HEK293 (cell line): ENCODE results near the gene DUSP22.

Experiments
- CTCF ChIA-PET: fragments of 350-600 bp; formaldehyde crosslinking; extraction: SDS; loops from one replicate; lab custom pipeline; 2021; ENCODE audit warnings: antibody characterized with exemption; lab: Yijun Ruan, JAX
- POLR2A ChIA-PET: fragments of 300-600 bp; formaldehyde crosslinking; extraction: SDS; loops from one replicate; lab custom pipeline; 2020; ENCODE audit warnings: antibody characterized with exemption, inconsistent platforms; lab: Yijun Ruan, JAX
- H3K27ac ChIP-seq: fragments of 200-500 bp; sonication (Bioruptor generic); 2 replicates; pipeline ENCODE4 v1.5.1; 2014; ENCODE audit warnings: low read depth, low read length, control low read depth, inconsistent platforms; ENCODE audit errors: extremely low read depth
- H3K36me3 ChIP-seq, 2 experiments: fragments of 200-500 bp in 1 of 2; sonication (Bioruptor generic) in 1 of 2; 1 replicate in 1 of 2; 2 replicates in 1 of 2; pipeline ENCODE4 v1.5.1; 2014 to 2017; ENCODE audit warnings: inconsistent platforms in 2 of 2, low read length in 2 of 2; ENCODE audit not compliant: control insufficient read depth in 2 of 2, insufficient read depth in 1 of 2
- H3K4me1 ChIP-seq: fragments of 200-500 bp; sonication (Bioruptor generic); 2 replicates; pipeline ENCODE4 v1.5.1; 2014; ENCODE audit warnings: mild to moderate bottlenecking, low read length, inconsistent platforms; ENCODE audit not compliant: control insufficient read depth, insufficient read depth
- H3K4me3 ChIP-seq: 2 replicates; pipeline ENCODE4 v1.5.1; 2011; ENCODE audit warnings: low read depth, mild to moderate bottlenecking, control low read depth, low read length, moderate library complexity
- H3K9me3 ChIP-seq: fragments of 200-500 bp; sonication (Bioruptor generic); 2 replicates; pipeline ENCODE4 v1.5.1; 2014; ENCODE audit warnings: low read depth, low read length, inconsistent platforms; ENCODE audit not compliant: control insufficient read depth, insufficient read depth
- EGR2 ChIP-seq: fragments of 450-650 bp; formaldehyde crosslinking; IDR thresholded peaks from 2 replicates; pipeline ENCODE4 v1.5.1; 2016; ENCODE audit warnings: low read depth, missing biosample characterization, missing genetic modification characterization
- MYNN ChIP-seq: fragments of 450-650 bp; formaldehyde crosslinking; IDR thresholded peaks from 2 replicates; pipeline ENCODE4 v1.5.1; 2016; ENCODE audit warnings: missing biosample characterization, missing genetic modification characterization, borderline replicate concordance
- OVOL3 ChIP-seq: fragments of 450-650 bp; formaldehyde crosslinking; IDR thresholded peaks from 2 replicates; pipeline ENCODE4 v1.5.1; 2016; ENCODE audit warnings: missing biosample characterization, missing genetic modification characterization
- PRDM1 ChIP-seq: fragments of 450-650 bp; formaldehyde crosslinking; IDR thresholded peaks from 2 replicates; pipeline ENCODE4; 2016; ENCODE audit warnings: missing biosample characterization, missing genetic modification characterization
- WT1 ChIP-seq: fragments of 450-650 bp; formaldehyde crosslinking; IDR thresholded peaks from 2 replicates; pipeline ENCODE4 v1.5.1; 2016; ENCODE audit warnings: missing biosample characterization, missing genetic modification characterization
- YY1 ChIP-seq: fragments of 450-650 bp; formaldehyde crosslinking; IDR thresholded peaks from 2 replicates; pipeline ENCODE4 v1.5.1; 2018; ENCODE audit warnings: missing biosample characterization, missing genetic modification characterization
- YY2 ChIP-seq: fragments of 450-650 bp; formaldehyde crosslinking; IDR thresholded peaks from 2 replicates; pipeline ENCODE4 v1.5.1; 2016; ENCODE audit warnings: missing biosample characterization, missing genetic modification characterization
- ZFHX2 ChIP-seq: fragments of 450-650 bp; formaldehyde crosslinking; conservative IDR thresholded peaks from 2 replicates; pipeline ENCODE4 v1.5.1; 2016; ENCODE audit warnings: missing biosample characterization, missing genetic modification characterization
- ZIC2 ChIP-seq: fragments of 450-650 bp; formaldehyde crosslinking; IDR thresholded peaks from 2 replicates; pipeline ENCODE4 v1.5.1; 2016; ENCODE audit warnings: missing biosample characterization, missing genetic modification characterization
- ZNF138 ChIP-seq: fragments of 450-650 bp; formaldehyde crosslinking; IDR thresholded peaks from 2 replicates; pipeline ENCODE4 v1.5.1; 2016; ENCODE audit warnings: missing biosample characterization, missing genetic modification characterization, borderline replicate concordance
- ZNF140 ChIP-seq: fragments of 450-650 bp; formaldehyde crosslinking; IDR thresholded peaks from 2 replicates; pipeline ENCODE4 v1.5.1; 2016; ENCODE audit warnings: missing biosample characterization, missing genetic modification characterization
- ZNF174 ChIP-seq: fragments of 450-650 bp; formaldehyde crosslinking; IDR thresholded peaks from 2 replicates; pipeline ENCODE4 v1.5.0; 2017; ENCODE audit warnings: missing biosample characterization, mild to moderate bottlenecking, missing genetic modification characterization
- ZNF362 ChIP-seq: fragments of 450-650 bp; formaldehyde crosslinking; IDR thresholded peaks from 2 replicates; pipeline ENCODE4 v1.5.1; 2016; ENCODE audit warnings: missing biosample characterization, missing genetic modification characterization
- ZNF626 ChIP-seq: fragments of 450-650 bp; sonication (Bioruptor Pico); formaldehyde crosslinking; IDR thresholded peaks from 2 replicates; pipeline ENCODE4 v1.5.1; 2018; ENCODE audit warnings: missing biosample characterization, missing genetic modification characterization, inconsistent platforms
- ZNF692 ChIP-seq: fragments of 450-650 bp; formaldehyde crosslinking; IDR thresholded peaks from 2 replicates; pipeline ENCODE4 v1.5.1; 2016; ENCODE audit warnings: missing biosample characterization, missing genetic modification characterization
- TF ChIP-seq, protein P1 (sequence below): fragments of 450-650 bp; formaldehyde crosslinking; IDR thresholded peaks from 2 replicates; pipeline ENCODE4; 2016; ENCODE audit warnings: missing biosample characterization, missing genetic modification characterization
- TF ChIP-seq, protein P2 (sequence below): fragments of 450-650 bp; formaldehyde crosslinking; IDR thresholded peaks from 2 replicates; pipeline ENCODE4 v1.5.1; 2017; ENCODE audit warnings: missing biosample characterization, missing genetic modification characterization
- TF ChIP-seq, protein P3 (sequence below): fragments of 450-650 bp; formaldehyde crosslinking; IDR thresholded peaks from 2 replicates; pipeline ENCODE4 v1.5.1; 2016; ENCODE audit warnings: missing biosample characterization, missing genetic modification characterization

The DUSP22 gene

DNA sequence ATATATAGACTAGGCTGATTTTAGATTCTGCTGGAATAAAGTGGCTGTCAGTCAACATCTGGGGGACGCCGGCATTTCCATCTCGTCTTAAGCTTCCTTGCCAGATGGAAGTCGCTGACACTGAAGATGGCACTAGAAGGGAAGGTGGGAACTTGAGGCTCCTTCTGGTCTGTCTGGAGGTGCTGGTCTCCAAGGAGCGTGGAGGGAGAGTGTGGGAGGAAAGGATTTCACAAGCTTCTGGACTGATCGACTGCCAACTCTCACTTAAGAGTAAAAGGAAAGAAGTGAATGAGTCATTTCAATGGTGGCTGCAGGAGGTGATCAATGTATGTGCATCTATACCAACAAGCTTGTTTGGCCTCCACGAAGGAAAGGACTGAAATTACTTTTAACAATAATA, 40.4 kb downstream of the DUSP22 start:
- no peaks in the 10 kb centered on the region for H3K9me3 ChIP-seq
- CTCF ChIA-PET: interaction anchor here (0.7 to 2.8 kb wide), 3 partner anchors 10 to 1056 kb away, joined by 3 to 12 read pairs (median 3); no protein-coding TSS in a partner anchor
- H3K4me1 ChIP-seq: peaks cover 34% of the 10 kb centered on the region
- no peak overlapping the region for H3K27ac ChIP-seq
- POLR2A ChIA-PET: no interaction called here
- TF ChIP-seq PRDM1 (tag by site-specific recombination): peak; percentile 82
- no peak for TF ChIP-seq OVOL3 (tag by site-specific recombination)
- no peak for TF ChIP-seq ZNF140
- no peak overlapping the region for H3K4me3 ChIP-seq
- no peaks in the 10 kb centered on the region for H3K36me3 ChIP-seq

DNA sequence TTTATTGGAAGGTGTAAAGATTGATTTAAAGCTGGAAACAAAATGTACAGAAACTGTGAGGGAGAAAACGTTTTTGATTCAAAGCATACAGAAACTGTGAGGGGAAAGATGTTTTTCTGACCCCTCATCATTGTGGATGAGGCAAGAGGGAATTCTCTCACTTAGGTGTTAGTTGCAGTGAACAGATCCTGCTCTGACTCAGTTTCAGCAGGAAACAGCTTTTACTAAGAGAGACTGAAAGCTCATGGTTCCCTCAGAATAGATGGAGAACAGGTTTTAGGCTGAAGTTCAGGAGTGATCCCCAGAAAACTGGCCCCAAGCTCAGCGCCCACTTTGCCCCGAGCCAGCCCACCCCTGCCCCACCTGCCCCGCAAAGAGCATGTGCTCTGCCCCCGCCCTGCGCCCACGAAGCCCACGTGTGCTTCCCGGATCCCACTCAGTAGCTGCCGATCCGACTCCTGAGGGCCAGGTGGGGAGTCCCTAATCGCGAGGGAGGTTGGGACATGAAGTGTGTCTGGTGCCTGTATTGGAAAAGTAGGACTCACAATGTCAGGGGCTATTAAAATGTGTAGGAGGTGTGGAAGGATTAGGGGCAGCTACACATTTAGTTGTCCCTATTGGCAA, 41.2 kb downstream of the DUSP22 start:
- Histone ChIP-seq H3K27ac (no peak overlapping the region), H3K4me3 (no peak overlapping the region), H3K4me1 (peaks cover 31% of the 10 kb centered on the region), H3K9me3 (no peaks in the 10 kb centered on the region), H3K36me3 (no peaks in the 10 kb centered on the region)
- TF ChIP-seq ZFHX2 (peak; percentile 66), ZNF138 (tag by site-specific recombination) (no peak), EGR2 (tag by site-specific recombination) (peak; percentile 87)
- ChIA-PET CTCF (interaction anchor here (0.6 to 2.8 kb wide), 5 partner anchors 11 to 1055 kb away, joined by 3 to 12 read pairs (median 3); no protein-coding TSS in a partner anchor), POLR2A (no interaction called here)

DNA sequence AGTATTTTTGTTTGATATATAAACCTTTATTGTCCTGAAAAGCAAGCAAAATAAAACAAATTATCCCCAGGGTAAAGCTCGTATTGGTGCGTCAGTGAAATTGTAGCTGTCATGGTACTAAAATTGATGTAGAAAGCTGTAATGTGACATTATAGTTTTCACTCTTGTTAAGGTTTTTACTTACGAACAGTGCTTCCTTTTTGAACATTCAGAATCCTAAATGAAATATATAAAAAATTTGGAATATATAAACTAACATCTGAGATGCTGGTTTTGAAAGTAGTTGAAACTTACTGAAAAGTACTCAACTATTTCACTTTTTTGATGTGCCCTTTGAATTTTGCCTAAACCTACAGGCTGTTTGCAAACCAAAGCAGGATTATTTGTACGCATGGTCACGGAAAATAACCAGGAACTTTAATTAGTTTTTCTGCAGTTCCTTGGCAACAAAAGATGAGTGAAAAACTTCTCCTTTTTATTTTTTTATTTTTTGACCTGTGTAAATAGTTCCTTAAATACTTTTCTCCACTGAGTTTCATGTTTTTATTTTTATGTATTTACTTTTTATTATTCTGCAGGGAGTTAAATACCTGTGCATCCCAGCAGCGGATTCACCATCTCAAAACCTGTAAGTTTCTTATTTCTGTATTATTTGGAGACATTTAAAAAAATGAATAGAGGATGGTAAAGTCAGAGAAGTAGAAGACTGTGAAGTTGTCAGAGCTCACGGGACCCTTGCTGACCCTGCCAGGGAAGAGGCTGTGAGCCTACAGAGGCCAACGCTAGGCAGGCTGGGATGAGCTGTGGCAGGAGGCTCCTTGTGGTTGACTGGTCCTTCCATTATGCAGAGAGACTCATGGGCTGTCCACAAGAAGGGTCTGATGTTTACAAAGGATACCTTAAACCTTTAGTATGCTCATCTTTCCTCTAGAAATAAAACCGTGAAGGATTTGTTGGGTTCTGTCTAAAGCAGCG, 42.5 kb downstream of the DUSP22 start:
- ChIA-PET CTCF (interaction anchor here (0.6 to 2.8 kb wide), 4 partner anchors 12 to 83 kb away, joined by 3 to 12 read pairs (median 4); no protein-coding TSS in a partner anchor), POLR2A (no interaction called here)
- Histone ChIP-seq H3K4me3 (no peak overlapping the region), H3K27ac (no peak overlapping the region), H3K4me1 (peaks cover 29% of the 10 kb centered on the region), H3K36me3 (no peaks in the 10 kb centered on the region), H3K9me3 (no peaks in the 10 kb centered on the region)
- TF ChIP-seq MYNN (tag by site-specific recombination) (no peak), ZNF626 (tag by site-specific recombination) (no peak)

- Histone ChIP-seq H3K36me3 (no peaks in the 10 kb centered on the region), H3K4me1 (peaks cover 22% of the 10 kb centered on the region), H3K9me3 (no peaks in the 10 kb centered on the region), H3K4me3 (no peak overlapping the region), H3K27ac (no peak overlapping the region)
- ChIA-PET CTCF (interaction anchor here (0.6 to 0.7 kb wide), 2 partner anchors 73 to 82 kb away, joined by 3 to 4 read pairs; no protein-coding TSS in a partner anchor), POLR2A (no interaction called here)
- TF ChIP-seq ZNF174 (tag by site-specific recombination): no peak
- TF ChIP-seq ZIC2 (tag by site-specific recombination): peak; percentile 78
- TF ChIP-seq, protein P1, sequence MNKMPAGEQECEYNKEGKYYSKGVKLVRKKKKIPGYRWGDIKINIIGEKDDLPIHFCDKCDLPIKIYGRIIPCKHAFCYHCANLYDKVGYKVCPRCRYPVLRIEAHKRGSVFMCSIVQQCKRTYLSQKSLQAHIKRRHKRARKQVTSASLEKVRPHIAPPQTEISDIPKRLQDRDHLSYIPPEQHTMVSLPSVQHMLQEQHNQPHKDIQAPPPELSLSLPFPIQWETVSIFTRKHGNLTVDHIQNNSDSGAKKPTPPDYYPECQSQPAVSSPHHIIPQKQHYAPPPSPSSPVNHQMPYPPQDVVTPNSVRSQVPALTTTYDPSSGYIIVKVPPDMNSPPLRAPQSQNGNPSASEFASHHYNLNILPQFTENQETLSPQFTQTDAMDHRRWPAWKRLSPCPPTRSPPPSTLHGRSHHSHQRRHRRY (tag by site-specific recombination): no peak
- TF ChIP-seq YY1 (tag by site-specific recombination): no peak
- no peak for TF ChIP-seq ZNF362 (tag by site-specific recombination)
- TF ChIP-seq, protein P2, sequence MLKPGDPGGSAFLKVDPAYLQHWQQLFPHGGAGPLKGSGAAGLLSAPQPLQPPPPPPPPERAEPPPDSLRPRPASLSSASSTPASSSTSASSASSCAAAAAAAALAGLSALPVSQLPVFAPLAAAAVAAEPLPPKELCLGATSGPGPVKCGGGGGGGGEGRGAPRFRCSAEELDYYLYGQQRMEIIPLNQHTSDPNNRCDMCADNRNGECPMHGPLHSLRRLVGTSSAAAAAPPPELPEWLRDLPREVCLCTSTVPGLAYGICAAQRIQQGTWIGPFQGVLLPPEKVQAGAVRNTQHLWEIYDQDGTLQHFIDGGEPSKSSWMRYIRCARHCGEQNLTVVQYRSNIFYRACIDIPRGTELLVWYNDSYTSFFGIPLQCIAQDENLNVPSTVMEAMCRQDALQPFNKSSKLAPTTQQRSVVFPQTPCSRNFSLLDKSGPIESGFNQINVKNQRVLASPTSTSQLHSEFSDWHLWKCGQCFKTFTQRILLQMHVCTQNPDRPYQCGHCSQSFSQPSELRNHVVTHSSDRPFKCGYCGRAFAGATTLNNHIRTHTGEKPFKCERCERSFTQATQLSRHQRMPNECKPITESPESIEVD (tag by site-specific recombination): peak; percentile 54
- TF ChIP-seq ZNF692 (tag by site-specific recombination): no peak
- no peak for TF ChIP-seq ZNF140
- TF ChIP-seq, protein P3, sequence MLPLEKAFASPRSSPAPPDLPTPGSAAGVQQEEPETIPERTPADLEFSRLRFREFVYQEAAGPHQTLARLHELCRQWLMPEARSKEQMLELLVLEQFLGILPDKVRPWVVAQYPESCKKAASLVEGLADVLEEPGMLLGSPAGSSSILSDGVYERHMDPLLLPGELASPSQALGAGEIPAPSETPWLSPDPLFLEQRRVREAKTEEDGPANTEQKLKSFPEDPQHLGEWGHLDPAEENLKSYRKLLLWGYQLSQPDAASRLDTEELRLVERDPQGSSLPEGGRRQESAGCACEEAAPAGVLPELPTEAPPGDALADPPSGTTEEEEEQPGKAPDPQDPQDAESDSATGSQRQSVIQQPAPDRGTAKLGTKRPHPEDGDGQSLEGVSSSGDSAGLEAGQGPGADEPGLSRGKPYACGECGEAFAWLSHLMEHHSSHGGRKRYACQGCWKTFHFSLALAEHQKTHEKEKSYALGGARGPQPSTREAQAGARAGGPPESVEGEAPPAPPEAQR (tag by site-specific recombination): no peak
- no peak for TF ChIP-seq YY2 (tag by site-specific recombination)
- TF ChIP-seq WT1 (tag by site-specific recombination): no peak
These were observed 43.3 kb downstream of the DUSP22 start for GRCh38 chr6:335572-335971.
